T-helper 17 cell (primary cell): ENCODE results near the gene PRPH. TPM values are rescaled to one million over a fixed set of nuclear protein-coding genes. Genes with fewer than 3 reads are reported as not detected.
A peak's percentile ranks its signal among the peaks of the same experiment; 100 is the strongest.

ENCODE experiments used
- ATAC-seq: fragments of 150-1000 bp; cut with Tn5 transposase; 2 replicates; pipeline ENCODE4 v1.10.0; 2021; ENCODE audit warnings: mild to moderate bottlenecking, moderate library complexity
- DNase-seq, 3 donors: peaks; one replicate each; pipeline versions ENCODE4 v3.0.0 to v3.0.0-alpha.2; 2020 to 2021
- H3K9me3 ChIP-seq: one replicate; pipeline ENCODE4 v1.7.0; 2013; ENCODE audit warnings: low read length, mild to moderate bottlenecking; ENCODE audit not compliant: control insufficient read depth, poor library complexity, severe bottlenecking
- H3K27ac Mint-ChIP-seq: one replicate; pipeline ENCODE4 v1.8.0; 2022; ENCODE audit warnings: mild to moderate bottlenecking, moderate library complexity, mixed read lengths
- H3K27me3 Mint-ChIP-seq: one replicate; pipeline ENCODE4 v1.8.0; 2022; ENCODE audit warnings: mixed read lengths
- H3K36me3 Mint-ChIP-seq: one replicate; pipeline ENCODE4 v1.8.0; 2022; ENCODE audit warnings: low read depth, mixed read lengths
- H3K4me1 Mint-ChIP-seq: one replicate; pipeline ENCODE4 v1.8.0; 2022; ENCODE audit warnings: mild to moderate bottlenecking, mixed read lengths
- H3K4me3 Mint-ChIP-seq: one replicate; pipeline ENCODE4 v1.8.0; 2022; ENCODE audit warnings: mild to moderate bottlenecking, moderate library complexity, mixed read lengths
- total RNA-seq, 4 donors: library from RNA in 2 of 4; stranded (reverse) in 2 of 4; gene quantifications; one replicate each; pipeline ENCODE4 v1.2.3 and lab custom pipeline; 2022 to 2026

Gene PRPH
- total RNA-seq, 2 donors from 2014 or later: not detected

GRCh38 chr12:49283541-49284429 lies 11.2 kb upstream of the PRPH start:
- ATAC-seq (no peak), DNase-seq (no peak)
- no peaks in the 10 kb centered on the region for H3K9me3 ChIP-seq
- Mint-ChIP-seq H3K4me1 (peaks cover 7% of the 10 kb centered on the region), H3K36me3 (peaks cover 2% of the 10 kb centered on the region), H3K4me3 (no peak overlapping the region), H3K27me3 (peaks cover 55% of the 10 kb centered on the region), H3K27ac (no peak overlapping the region)

DNA sequence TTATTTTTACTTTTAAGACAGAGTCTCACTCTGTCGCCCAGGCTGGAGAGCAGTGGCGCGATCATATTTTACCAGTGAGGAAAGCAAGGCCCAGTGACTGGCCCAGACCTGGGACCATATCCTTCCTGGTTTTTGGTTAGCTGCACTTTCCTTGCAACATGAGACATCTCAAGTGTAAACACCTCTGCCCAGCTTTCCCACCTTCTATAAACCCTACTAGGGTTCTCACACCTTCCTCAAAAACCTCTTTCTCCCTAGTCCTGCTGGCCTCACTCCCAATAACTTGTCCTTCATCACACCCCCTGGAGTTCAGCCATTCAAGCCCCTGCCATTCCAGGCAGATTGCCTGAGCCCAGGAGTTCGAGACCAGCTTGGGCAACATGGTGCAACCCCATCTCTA lies 10.3 kb upstream of the PRPH start:
- Mint-ChIP-seq H3K27ac (no peak overlapping the region), H3K4me1 (peaks cover 7% of the 10 kb centered on the region), H3K36me3 (peaks cover 2% of the 10 kb centered on the region), H3K4me3 (no peak overlapping the region), H3K27me3 (peaks cover 53% of the 10 kb centered on the region)
- ATAC-seq (no peak), DNase-seq (no peak)
- no peaks in the 10 kb centered on the region for H3K9me3 ChIP-seq

DNA sequence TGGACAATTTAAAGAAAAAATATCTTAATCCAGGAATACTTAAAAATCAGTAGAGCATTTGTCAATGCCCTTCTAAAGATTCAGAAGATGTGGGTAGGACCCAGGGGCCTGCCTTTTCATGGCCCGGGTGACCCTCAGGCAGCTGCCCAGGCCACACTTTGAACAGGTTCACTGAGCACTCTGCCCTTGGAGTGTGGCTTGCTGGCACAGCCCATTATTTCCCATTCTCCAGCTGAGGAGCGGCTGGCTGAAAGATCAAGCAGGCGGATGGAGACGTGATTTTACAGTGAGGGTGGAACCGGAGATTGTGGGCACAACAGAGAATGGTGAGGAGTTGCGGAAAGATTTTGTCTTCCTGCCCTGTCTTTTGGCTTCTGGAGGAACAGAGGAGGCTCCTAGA lies 7.1 kb upstream of the PRPH start:
- H3K4me1 Mint-ChIP-seq: peaks cover 7% of the 10 kb centered on the region
- ATAC-seq (no peak), DNase-seq (no peak)
- no peaks in the 10 kb centered on the region for H3K9me3 ChIP-seq
- no peak overlapping the region for H3K27ac Mint-ChIP-seq
- peaks cover 2% of the 10 kb centered on the region for H3K36me3 Mint-ChIP-seq
- H3K4me3 Mint-ChIP-seq: peak overlapping the region; percentile 52
- peaks cover 49% of the 10 kb centered on the region for H3K27me3 Mint-ChIP-seq

- ATAC-seq (peak; percentile 82), DNase-seq (peak; percentile 39 to 68 (median 54))
- H3K36me3 Mint-ChIP-seq: peaks cover 2% of the 10 kb centered on the region
- H3K4me3 Mint-ChIP-seq: no peak overlapping the region
- peaks cover 7% of the 10 kb centered on the region for H3K4me1 Mint-ChIP-seq
- no peak overlapping the region for H3K27ac Mint-ChIP-seq
- no peaks in the 10 kb centered on the region for H3K9me3 ChIP-seq
- peaks cover 49% of the 10 kb centered on the region for H3K27me3 Mint-ChIP-seq
Measured at GRCh38 chr12:49288412-49288853, 6.5 kb upstream of the PRPH start.

DNA sequence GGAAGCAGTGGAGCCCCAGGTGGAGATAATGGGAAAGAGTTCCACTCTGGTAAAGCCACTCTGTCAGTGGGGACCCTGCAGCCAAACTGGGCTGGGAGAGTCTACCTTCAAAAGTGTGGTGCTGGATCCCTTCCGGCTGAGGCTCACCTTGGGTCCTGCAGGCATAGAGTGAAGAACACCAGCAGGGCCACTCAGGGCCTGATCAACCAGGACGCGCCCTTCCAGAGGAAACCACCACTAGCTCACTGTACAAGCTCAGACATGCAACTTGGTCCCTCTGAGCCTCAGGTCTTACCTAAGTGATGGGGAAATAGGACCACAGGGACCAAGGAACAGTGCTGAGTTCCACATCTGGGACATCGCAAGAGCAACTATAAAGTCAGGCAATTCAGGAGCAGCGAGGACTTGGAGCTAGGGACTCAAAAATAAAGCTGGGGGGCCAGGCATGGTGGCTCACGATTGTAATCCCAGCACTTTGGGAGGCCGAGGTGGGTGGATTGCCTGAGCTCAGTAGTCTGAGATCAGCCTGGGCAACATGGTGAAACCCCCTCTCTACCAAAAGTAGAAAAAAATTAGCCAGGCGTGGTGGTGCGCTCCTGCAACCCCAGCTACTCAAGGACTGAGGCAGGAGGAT lies 5.9 kb upstream of the PRPH start:
- peaks cover 7% of the 10 kb centered on the region for H3K4me1 Mint-ChIP-seq
- no peaks in the 10 kb centered on the region for H3K9me3 ChIP-seq
- peaks cover 45% of the 10 kb centered on the region for H3K27me3 Mint-ChIP-seq
- peaks cover 2% of the 10 kb centered on the region for H3K36me3 Mint-ChIP-seq
- ATAC-seq (no peak), DNase-seq (no peak)
- no peak overlapping the region for H3K4me3 Mint-ChIP-seq
- H3K27ac Mint-ChIP-seq: no peak overlapping the region

GRCh38 chr12:49292729-49293055 lies 2.3 kb upstream of the PRPH start:
- H3K9me3 ChIP-seq: no peaks in the 10 kb centered on the region
- no peak overlapping the region for H3K27ac Mint-ChIP-seq
- peaks cover 43% of the 10 kb centered on the region for H3K27me3 Mint-ChIP-seq
- DNase-seq (no peak), ATAC-seq (no peak)
- H3K36me3 Mint-ChIP-seq: no peaks in the 10 kb centered on the region
- H3K4me1 Mint-ChIP-seq: peaks cover 12% of the 10 kb centered on the region
- H3K4me3 Mint-ChIP-seq: no peak overlapping the region

- DNase-seq (no peak), ATAC-seq (no peak)
- H3K9me3 ChIP-seq: no peaks in the 10 kb centered on the region
- no peaks in the 10 kb centered on the region for H3K36me3 Mint-ChIP-seq
- no peak overlapping the region for H3K4me3 Mint-ChIP-seq
- H3K27ac Mint-ChIP-seq: no peak overlapping the region
- H3K27me3 Mint-ChIP-seq: peaks cover 43% of the 10 kb centered on the region
- peaks cover 10% of the 10 kb centered on the region for H3K4me1 Mint-ChIP-seq
Measured at GRCh38 chr12:49293056-49293956, 1.6 kb upstream of the PRPH start.

DNA sequence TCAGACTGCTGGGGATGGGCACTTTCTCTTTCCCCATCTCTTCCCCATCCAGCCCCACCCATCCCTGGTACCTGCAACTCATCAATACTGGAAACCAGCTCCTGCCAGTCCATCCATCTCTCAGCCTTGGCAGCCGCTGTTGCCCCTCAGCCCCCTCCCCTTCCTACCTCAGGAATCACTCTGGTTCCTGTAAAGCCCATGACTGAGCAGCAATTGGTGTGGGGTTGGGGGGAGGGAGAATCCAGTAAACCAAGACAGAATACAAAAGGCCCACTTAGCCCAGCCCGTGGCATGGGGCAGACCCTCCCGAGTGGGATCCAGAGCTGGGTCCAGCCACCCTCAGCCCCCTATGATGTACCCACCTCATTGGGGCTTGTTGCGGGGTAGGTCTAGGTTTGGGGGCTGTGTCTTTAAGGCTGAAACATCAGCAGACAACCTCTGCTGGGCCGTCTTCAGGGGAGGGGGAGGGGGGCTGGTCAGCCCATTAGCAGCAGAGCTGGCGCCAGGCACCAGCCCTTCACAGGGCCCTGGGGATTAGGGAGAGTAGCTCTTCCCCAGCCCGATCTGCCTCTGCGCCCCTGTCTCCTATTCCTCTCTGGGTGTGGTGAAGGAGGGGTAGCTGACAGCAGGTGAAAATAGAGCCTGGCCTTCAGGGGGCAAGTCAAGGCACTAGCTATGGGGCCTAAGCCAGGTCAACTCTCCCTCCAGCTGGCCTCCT lies 702 bp upstream of the PRPH start:
- H3K9me3 ChIP-seq: no peaks in the 10 kb centered on the region
- Mint-ChIP-seq H3K27ac (no peak overlapping the region), H3K4me3 (no peak overlapping the region), H3K4me1 (peaks cover 7% of the 10 kb centered on the region), H3K27me3 (peaks cover 43% of the 10 kb centered on the region), H3K36me3 (peaks cover 3% of the 10 kb centered on the region)
- ATAC-seq (no peak), DNase-seq (no peak)

- no peak for ATAC-seq
- H3K36me3 Mint-ChIP-seq: peaks cover 3% of the 10 kb centered on the region
- DNase-seq: no peak
- H3K4me3 Mint-ChIP-seq: no peak overlapping the region
- H3K9me3 ChIP-seq: no peaks in the 10 kb centered on the region
- peaks cover 7% of the 10 kb centered on the region for H3K4me1 Mint-ChIP-seq
- peaks cover 43% of the 10 kb centered on the region for H3K27me3 Mint-ChIP-seq
- no peak overlapping the region for H3K27ac Mint-ChIP-seq
Measured at GRCh38 chr12:49294804-49295081, 204 bp upstream of the PRPH start.

DNA sequence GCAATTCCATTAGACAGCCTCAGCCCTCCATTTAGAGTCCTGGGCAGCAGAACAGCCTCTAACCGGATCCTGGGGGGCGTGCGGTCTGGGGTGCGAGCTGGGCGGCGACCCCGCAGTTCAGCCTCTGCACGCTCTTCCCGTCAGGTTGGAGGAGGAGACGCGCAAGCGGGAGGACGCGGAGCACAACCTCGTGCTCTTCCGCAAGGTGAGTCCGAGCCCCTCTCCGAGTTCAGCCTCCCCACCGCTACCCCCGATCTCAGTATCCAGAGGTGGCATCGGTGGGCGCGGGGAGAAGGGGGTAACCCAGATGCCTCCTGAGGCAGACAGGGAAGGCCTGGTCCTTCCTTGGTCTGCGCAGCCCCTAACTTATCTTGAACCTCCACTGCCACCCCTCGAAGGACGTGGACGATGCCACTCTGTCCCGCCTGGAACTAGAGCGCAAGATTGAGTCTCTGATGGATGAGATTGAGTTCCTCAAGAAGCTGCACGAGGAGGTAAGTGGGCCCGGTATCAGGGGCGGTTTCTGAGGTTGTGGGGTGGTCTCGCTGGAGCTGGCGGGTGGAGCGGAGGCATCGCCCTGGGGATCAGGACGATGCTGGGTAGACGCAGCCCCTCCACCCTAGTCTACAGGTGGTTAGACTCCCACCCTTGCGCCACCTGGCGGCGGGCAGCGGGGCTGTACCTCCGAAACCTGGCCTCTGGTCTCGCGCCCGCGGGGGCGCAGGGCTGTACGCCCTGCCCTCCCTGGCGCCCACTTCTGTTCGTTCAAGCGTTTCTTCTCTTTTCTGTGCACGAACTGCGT lies 1.3 kb downstream of the PRPH start:
- H3K9me3 ChIP-seq: no peaks in the 10 kb centered on the region
- peaks cover 3% of the 10 kb centered on the region for H3K36me3 Mint-ChIP-seq
- H3K4me3 Mint-ChIP-seq: peak overlapping the region; percentile 84
- peak; percentile 50 to 61 (median 60) for DNase-seq
- no peak overlapping the region for H3K27ac Mint-ChIP-seq
- H3K27me3 Mint-ChIP-seq: peaks cover 40% of the 10 kb centered on the region
- peak; percentile 85 for ATAC-seq
- peaks cover 7% of the 10 kb centered on the region for H3K4me1 Mint-ChIP-seq

- ATAC-seq (peak; percentile 73), DNase-seq (no peak)
- H3K36me3 Mint-ChIP-seq: peaks cover 5% of the 10 kb centered on the region
- peak overlapping the region; percentile 84 for H3K4me3 Mint-ChIP-seq
- no peak overlapping the region for H3K27ac Mint-ChIP-seq
- H3K4me1 Mint-ChIP-seq: peaks cover 10% of the 10 kb centered on the region
- peaks cover 32% of the 10 kb centered on the region for H3K27me3 Mint-ChIP-seq
- no peaks in the 10 kb centered on the region for H3K9me3 ChIP-seq
Measured at GRCh38 chr12:49296836-49297694, 2.1 kb downstream of the PRPH start.
